Bronchial epithelial cell (primary cell): ENCODE data around the gene ITGB2. TPM values are rescaled to one million over a fixed set of nuclear protein-coding genes. Genes with fewer than 3 reads are reported as not detected.
A peak's percentile ranks its signal among the peaks of the same experiment; 100 is the strongest.

ENCODE experiments used
- DNase-seq: peaks from one replicate; pipeline ENCODE4 v3.0.0-alpha.2; 2010; ENCODE audit warnings: low read depth
- FAIRE-seq: peaks from 2 replicates; lab custom pipeline; 2011; peaks lifted over from hg19 to GRCh38; lab: Jason Lieb, UNC
- H3K27me3 ChIP-seq: 2 replicates; pipeline ENCODE4 v1.5.1; 2011; ENCODE audit warnings: low read length; ENCODE audit not compliant: control insufficient read depth, insufficient read depth
- H3K36me3 ChIP-seq: 2 replicates; pipeline ENCODE4 v1.5.1; 2011; ENCODE audit warnings: low read length; ENCODE audit not compliant: control insufficient read depth, insufficient read depth
- H3K4me3 ChIP-seq: 2 replicates; pipeline ENCODE4 v1.5.1; 2011; ENCODE audit warnings: mild to moderate bottlenecking, low read depth, low read length, control low read depth
- total RNA-seq: library from RNA; depleted of rRNA; stranded (reverse); fragments of >200 nt; gene quantifications from 2 replicates; pipeline ENCODE4 v1.2.1, GENCODE V29; 2014
- TF ChIP-seq, protein P1 (sequence below): IDR thresholded peaks from 2 replicates; pipeline ENCODE4 v1.5.1; 2011; ENCODE audit warnings: mild to moderate bottlenecking, moderate library complexity, low read length, control low read depth, inconsistent platforms; ENCODE audit not compliant: insufficient read depth, severe bottlenecking

The ITGB2 gene
- total RNA-seq, 1 donor from 2014 or later = 1.1 TPM

DNA sequence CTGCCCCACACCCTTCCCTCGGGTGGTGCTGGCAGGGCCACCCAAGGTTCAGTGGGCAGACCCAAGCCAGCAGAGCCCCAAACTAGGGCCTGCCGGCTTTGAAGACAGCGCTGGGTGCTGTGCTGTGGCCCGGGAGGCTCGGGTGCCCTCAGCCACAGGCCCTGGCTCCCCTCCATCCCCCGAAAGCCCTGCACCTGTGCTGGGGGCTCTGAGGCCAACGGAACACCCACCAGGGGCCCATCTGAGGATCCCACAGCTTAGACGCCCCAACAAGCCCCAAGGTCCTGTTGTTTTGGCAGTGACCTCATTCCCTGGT, 8.6 kb downstream of the ITGB2 start:
- H3K4me3 ChIP-seq = no peak overlapping the region
- DNase-seq = no peak
- TF ChIP-seq, protein P1, sequence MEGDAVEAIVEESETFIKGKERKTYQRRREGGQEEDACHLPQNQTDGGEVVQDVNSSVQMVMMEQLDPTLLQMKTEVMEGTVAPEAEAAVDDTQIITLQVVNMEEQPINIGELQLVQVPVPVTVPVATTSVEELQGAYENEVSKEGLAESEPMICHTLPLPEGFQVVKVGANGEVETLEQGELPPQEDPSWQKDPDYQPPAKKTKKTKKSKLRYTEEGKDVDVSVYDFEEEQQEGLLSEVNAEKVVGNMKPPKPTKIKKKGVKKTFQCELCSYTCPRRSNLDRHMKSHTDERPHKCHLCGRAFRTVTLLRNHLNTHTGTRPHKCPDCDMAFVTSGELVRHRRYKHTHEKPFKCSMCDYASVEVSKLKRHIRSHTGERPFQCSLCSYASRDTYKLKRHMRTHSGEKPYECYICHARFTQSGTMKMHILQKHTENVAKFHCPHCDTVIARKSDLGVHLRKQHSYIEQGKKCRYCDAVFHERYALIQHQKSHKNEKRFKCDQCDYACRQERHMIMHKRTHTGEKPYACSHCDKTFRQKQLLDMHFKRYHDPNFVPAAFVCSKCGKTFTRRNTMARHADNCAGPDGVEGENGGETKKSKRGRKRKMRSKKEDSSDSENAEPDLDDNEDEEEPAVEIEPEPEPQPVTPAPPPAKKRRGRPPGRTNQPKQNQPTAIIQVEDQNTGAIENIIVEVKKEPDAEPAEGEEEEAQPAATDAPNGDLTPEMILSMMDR = no peak
- peaks cover 3% of the 10 kb centered on the region for H3K27me3 ChIP-seq
- FAIRE-seq = no peak
- H3K36me3 ChIP-seq = no peaks in the 10 kb centered on the region

DNA sequence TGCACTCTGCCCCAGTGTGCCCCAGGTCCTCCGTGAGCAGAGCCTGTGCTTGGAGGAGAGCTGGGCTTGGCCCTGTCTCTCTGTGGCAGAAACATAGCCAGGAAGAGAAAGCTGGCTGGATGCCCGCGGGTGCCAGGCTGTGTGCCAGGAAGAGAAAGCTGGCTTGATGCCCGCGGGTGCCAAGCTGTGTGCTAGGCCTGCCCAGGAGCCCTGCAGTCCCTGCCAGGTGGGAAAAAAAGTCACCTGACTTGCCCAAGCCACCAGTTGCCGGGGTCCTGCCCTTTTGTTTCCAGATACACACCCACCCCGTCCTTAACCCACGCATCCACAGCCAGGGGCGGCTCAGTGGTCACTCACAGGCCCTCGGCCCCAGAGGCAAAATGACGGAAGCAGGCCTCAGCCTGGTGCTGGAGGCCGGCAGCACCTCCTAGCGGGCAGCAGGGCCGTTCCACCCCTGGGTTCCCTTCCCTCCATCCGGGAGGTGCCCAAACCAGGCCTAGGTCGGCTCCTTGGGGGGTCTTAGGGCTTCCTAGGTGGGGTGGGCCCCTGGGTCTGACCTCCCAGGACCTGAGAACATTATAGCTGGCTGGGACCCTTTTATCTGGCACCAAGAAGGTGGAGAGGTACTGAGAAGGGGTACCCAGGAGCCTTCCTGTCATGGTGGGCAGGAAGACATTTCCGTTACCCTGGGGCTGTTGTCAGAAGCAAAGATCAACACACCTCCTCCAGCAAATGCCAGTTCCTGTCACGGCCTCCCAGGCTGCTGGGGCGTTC, 9.1 kb downstream of the ITGB2 start:
- Histone ChIP-seq H3K36me3 (no peaks in the 10 kb centered on the region), H3K4me3 (no peak overlapping the region), H3K27me3 (peaks cover 3% of the 10 kb centered on the region)
- DNase-seq (peak; percentile 32), FAIRE-seq (no peak)
- TF ChIP-seq, protein P1 = peak; percentile 67

DNA sequence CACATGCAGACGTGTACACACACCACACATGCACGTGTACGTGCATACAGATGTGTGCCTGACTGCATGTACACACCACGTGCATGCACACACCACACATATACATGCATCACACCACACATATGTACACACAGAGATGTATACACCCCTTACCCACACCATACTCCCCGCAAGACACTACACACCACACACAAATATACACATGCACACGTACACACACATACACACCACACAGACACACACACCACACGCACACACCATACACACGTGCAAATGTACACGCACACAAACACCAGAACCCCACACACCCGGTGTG, 9.7 kb downstream of the ITGB2 start:
- H3K27me3 ChIP-seq = peaks cover 3% of the 10 kb centered on the region
- no peak for DNase-seq
- H3K4me3 ChIP-seq = no peak overlapping the region
- TF ChIP-seq, protein P1 = no peak
- H3K36me3 ChIP-seq = no peaks in the 10 kb centered on the region
- peak; percentile 89 for FAIRE-seq

DNA sequence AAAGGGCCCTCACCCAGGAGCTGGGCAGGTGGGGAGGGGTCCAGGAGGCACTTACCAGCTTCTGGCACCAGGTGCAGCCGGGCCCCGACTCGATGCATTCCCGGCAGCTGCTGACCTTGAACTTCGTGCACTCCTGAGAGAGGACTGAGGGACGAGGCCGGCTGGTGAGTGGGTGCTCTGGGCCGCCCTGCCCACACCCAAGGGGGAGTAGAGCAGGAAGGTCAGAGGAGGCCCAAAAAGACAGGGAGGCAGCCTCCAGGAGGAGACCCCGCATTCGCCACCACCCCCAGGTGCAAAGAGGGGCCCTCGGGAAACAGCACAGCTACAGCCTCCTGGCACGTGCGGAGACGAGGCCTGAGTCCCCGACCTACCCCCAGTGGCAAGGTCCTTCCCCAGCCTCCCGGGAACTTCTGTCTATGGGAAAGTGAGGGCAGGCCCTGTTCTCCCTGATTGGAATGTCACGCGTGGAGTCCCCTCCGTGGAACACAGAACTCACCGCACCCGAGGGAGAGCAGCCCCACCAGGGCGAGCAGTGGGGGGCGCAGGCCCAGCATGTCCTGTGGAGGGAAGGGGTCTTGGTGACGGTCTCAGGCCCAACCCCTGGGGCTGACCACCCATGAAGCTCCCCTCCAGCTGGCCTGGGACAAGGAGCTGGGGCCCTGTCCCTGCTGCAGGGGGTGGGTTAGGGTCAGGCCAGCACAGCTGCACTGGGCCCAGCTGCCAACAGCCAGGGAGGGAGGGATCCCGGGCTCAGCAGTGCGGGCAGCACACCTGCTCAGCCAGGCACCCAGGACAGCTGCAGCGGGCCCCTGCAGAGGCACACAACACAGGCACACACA, 10.3 kb downstream of the ITGB2 start:
- TF ChIP-seq, protein P1 = no peak
- no peak overlapping the region for H3K4me3 ChIP-seq
- no peak for FAIRE-seq
- no peaks in the 10 kb centered on the region for H3K36me3 ChIP-seq
- peaks cover 3% of the 10 kb centered on the region for H3K27me3 ChIP-seq
- no peak for DNase-seq

GRCh38 chr21:44909719-44910118, 11.0 kb downstream of the ITGB2 start:
- FAIRE-seq = no peak
- H3K36me3 ChIP-seq = no peaks in the 10 kb centered on the region
- no peak for DNase-seq
- H3K4me3 ChIP-seq = no peak overlapping the region
- TF ChIP-seq, protein P1 = no peak
- H3K27me3 ChIP-seq = peaks cover 3% of the 10 kb centered on the region
